ENCODE measurements around the gene CDKAL1.

The CDKAL1 gene

DNA sequence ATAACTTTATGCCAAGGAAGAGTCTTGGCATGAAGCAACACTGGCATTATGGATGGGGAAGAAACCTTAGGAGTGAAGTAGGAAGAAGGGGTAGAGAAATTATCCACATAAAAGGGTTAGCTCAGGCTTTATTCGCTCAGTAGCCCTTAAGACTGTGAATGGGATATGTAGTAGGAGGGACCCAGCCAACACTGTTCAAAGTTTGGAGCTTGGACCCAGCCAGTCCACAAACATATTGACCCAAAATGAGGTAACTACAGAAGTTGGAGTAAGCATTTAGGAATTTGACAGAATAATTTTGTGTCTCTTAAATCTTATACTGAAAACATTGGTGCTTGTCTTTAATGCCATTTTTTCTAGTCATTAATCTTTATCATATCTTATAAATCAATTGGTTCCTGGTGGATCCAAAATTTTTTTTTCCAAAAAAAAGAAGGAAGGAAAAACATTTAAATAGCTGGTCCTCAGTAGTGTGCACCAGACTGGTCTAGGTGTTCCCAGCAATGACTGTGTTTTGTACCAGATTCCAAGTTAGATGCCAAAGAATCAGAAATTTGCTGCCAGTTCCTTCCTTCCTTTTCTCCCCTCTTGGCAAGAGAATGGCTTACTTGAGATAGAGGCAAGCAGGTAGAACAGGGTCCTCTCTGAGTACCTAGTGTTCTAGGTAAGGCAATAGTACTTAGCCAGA, 607.5 kb downstream of the CDKAL1 start:
- DNase-seq (ENCODE audit: low read depth), result no peak

DNA sequence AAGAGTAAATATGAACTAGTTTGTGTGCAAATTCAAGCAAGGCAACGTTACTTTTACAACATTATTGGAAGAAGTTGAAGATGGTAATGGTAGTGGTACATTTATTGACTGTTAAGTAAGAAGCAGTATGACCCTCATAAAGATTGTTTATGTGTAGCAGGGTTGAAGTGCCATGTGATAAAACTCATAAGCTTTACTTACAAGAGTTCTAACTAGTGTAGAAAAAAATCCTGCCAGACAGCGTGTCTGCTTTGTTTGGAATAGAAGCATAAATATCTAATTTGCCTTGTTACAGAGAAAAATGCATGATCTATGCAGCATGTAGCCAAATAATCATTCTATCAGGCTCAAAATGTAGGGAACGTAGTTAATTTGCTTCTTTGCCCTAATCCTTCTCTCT, 608.5 kb downstream of the CDKAL1 start:
- no peak for DNase-seq (ENCODE audit: low read depth)

GRCh38 chr6:21143645-21144044, 609.4 kb downstream of the CDKAL1 start:
- DNase-seq (ENCODE audit: low read depth), result no peak

GRCh38 chr6:21144928-21145327, 610.7 kb downstream of the CDKAL1 start:
- no peak for DNase-seq (ENCODE audit: low read depth)

DNA sequence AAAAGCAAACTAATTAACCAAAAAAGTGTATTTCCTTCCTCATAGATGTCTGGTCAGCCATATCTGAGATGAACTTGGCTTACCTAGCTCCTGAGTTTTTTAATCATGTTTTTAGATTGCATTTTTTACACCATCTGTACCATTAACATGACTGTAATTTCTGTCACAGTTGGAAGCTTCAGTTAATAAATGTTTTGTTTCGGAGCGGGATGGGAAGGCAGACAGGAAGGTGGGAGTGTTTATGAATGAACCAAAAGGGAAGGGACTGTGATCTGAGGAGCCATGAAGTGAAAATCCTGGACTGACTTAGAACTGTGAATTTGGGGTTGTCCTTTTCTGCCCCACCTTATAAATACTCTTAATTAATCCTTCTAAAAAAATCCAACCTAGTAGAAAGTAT, 613.7 kb downstream of the CDKAL1 start:
- no peak for DNase-seq (ENCODE audit: low read depth)

GRCh38 chr6:21149470-21149869, 615.2 kb downstream of the CDKAL1 start:
- DNase-seq (ENCODE audit: low read depth), result no peak

GRCh38 chr6:21150667-21151066, 616.4 kb downstream of the CDKAL1 start:
- DNase-seq (ENCODE audit: low read depth), result no peak

DNA sequence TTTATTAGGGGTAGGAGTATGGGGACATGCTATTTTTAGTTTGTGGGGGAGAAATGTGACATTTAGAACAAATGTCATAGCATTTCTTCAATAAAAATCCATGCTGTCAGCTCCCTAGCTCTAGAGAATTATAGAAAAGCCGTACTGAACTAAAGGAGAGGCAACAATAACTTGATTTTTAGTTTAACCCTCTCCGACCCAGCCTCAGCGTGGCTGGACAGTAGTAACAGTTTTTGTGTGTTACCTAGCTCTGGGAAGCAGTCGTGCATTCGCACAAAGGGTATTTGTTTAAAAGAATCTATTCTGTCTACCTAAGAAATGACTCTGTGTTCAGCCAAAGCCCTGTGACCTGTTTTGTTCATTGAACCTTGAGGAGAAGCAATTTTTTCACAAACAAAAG, 616.9 kb downstream of the CDKAL1 start:
- no peak for DNase-seq (ENCODE audit: low read depth)

DNA sequence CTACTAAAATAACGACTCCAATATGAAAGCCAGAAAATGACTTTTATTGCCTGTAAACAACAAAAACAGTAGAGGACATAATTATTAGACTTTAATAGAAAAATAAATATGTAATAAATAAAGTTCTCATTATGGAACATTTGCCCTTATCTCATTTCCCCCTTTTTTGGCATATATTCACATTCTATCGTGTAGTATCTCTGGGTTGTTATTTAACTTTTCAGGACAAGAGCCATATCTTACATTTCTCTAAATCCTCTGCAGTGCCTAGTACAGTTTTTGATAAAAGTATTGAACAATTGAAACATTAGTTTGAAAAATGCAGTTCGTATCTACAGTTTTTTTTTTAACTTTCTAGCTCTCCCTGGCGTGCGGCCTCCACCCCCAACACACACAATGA, 617.3 kb downstream of the CDKAL1 start:
- DNase-seq (ENCODE audit: low read depth), result no peak

- DNase-seq (ENCODE audit: low read depth), result no peak
Measured at GRCh38 chr6:21157186-21157929, 623.1 kb downstream of the CDKAL1 start.

- no peak for DNase-seq (ENCODE audit: low read depth)
Measured at GRCh38 chr6:21158149-21158548, 623.9 kb downstream of the CDKAL1 start.

GRCh38 chr6:21158873-21159272, 624.6 kb downstream of the CDKAL1 start:
- DNase-seq (ENCODE audit: low read depth), result no peak

GRCh38 chr6:21159465-21159864, 625.2 kb downstream of the CDKAL1 start:
- DNase-seq (ENCODE audit: low read depth), result no peak

DNA sequence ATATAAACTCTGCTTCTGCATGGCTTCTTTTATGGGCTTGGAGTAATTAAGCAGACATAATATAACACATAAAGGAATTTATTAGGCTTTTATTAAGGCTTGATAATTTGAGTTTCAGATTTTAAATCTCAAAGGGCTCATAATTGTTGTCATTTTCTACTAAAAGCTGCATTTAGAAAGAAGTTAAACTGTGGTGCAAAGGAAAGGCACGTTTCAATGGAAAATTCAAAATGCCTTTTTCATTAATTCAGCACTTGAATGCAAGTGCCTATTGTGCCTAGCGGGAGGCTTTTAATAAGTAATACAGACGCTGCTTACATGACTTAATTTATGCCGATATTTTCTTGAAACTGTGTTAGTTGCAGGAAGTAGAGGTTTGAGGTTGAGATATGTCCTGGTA, 627.5 kb downstream of the CDKAL1 start:
- DNase-seq (ENCODE audit: low read depth), result no peak

GRCh38 chr6:21163110-21163837, 629.0 kb downstream of the CDKAL1 start:
- no peak for DNase-seq (ENCODE audit: low read depth)

DNA sequence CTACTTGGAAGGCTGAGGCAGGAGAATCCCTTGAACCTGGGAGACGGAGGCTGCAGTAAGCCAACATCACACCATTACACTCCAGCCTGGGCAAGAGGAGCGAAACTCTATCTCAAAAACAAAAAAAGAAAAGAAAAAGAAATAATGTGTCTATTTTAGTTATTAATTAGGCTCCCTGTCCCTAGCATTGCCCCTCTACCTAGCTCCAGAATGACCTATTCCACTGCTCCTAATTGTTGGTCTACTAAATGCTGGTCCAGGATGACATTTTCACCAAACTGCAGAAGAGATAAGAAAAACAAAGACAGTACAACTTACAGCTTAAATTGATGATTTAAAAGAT, 629.6 kb downstream of the CDKAL1 start:
- no peak for DNase-seq (ENCODE audit: low read depth)

DNA sequence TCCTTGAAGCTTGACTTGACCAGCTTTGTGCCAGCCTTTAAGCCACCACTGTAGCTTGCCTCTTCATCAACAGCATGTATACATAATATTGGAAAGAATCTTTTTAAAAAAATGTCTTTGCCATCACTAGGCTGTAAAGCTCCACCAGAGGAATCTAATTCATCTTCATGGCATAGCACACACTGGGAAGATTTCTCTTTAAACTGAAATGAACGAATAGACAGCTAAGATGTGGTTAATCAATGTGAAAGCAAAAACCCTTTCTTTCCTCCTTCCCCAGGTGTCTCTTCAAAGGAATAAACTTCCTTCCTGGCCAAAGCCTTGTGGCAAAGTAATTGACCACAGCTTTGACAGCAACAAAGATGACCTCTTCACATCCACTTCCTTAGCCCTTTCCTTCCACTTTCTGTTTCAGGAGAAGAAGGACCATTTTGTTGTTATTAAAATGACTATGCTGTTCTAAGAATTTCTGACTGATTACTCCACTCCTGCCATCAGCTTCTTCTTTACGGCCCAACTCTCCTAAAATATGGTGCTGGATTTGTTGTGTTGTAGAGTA, 630.6 kb downstream of the CDKAL1 start:
- DNase-seq (ENCODE audit: low read depth), result no peak

DNA sequence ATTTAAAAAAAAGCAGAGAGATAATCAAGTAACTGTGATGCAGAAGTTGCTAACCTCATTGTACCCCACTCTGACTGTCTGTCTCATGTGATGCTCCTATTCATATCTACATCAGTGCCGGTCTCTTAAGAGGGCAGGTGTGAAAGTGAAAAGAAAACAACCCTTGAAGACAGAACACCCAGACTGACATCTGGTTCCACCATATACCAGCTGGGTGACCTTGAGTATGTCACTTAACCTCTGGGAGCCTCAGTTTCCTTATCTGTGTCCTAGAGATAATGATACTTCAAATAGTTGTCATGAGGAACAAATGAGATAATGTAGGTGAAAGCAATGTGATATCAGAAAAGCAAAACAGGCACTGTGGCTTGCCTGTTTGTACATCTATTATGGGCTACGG, 632.5 kb downstream of the CDKAL1 start:
- DNase-seq (ENCODE audit: low read depth), result no peak

GRCh38 chr6:21167790-21168189, 633.5 kb downstream of the CDKAL1 start:
- DNase-seq (ENCODE audit: low read depth), result no peak

- DNase-seq (ENCODE audit: low read depth), result no peak
Measured at GRCh38 chr6:21171801-21172200, 637.5 kb downstream of the CDKAL1 start.

DNA sequence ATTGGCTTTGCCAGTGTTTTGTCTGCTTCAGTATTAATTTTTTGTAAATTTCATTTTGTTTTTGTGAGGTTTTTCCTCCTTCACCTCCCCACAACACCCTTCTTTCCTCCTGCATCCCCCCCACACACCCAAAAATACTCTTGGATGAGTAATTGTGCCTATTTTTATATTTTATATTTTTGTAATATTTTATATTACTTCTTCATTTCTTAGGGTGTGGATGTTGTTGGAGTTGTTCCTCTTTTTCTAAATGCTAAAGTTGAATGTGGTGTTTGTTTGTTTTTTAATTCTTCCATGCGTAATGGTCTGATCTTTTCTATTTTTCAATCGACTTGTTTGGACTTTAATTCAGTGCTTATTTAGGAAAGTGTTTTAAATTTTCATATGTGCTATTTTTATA, 638.8 kb downstream of the CDKAL1 start:
- DNase-seq (ENCODE audit: low read depth), result no peak

DNA sequence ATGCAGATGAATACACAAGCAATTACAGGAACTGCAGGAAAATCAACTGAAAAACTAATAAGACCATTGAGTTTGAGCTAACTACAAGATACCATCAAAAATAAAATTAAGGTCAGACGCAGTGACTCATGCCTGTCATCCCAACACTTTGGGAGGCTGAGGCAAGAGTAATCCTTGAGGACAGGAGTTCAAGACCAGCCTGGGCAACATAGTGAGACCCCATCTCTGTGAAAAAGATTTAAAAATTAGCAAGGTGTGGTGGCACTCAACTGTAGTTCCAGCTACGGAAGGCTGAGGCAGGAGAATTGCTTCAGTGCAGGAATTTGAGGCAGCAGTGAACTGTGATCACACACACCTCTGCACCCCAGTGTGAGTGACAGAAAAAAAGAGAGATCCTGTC, 639.4 kb downstream of the CDKAL1 start:
- DNase-seq (ENCODE audit: low read depth), result no peak

DNA sequence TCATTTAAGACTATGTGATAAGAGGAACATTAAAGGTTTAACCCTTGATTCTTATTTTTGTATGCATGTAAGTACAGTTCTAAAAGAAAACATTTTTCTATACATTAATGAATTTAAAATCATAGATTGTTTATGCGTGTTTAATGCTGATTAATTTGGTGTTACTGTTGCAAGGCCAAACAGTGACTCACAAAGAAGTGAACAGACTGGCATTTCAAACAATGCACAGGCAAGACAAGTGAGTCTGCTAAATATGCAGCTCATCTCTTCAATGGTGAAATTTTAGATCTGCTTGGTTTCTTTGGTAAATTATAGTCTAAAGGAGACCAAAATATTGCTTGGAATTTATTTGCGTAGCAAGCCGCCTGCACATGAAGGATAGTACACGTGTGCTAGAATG, 641.9 kb downstream of the CDKAL1 start:
- no peak for DNase-seq (ENCODE audit: low read depth)
